Stimulated activated CD8-positive, alpha-beta memory T cell treated with anti-CD3 and anti-CD28 coated beads, Interleukin-7, amount 100 ng/mL, for 1 hour (primary cell): ENCODE data around the gene CAV1.

Experiments
- DNase-seq, 2 donors: peaks; one replicate each; pipeline ENCODE4 v3.0.0-alpha.2; 2020; ENCODE audit warnings: low read depth in 2 of 2

The CAV1 gene

GRCh38 chr7:116530107-116530820 lies 5.4 kb downstream of the CAV1 start:
- no peak for DNase-seq

- DNase-seq = no peak
These were observed 7.4 kb downstream of the CAV1 start for GRCh38 chr7:116532102-116532688.

GRCh38 chr7:116534790-116535189 lies 10.0 kb downstream of the CAV1 start:
- no peak for DNase-seq

GRCh38 chr7:116535416-116535815 lies 10.6 kb downstream of the CAV1 start:
- DNase-seq = no peak

GRCh38 chr7:116538138-116538537 lies 13.3 kb downstream of the CAV1 start:
- DNase-seq = no peak

GRCh38 chr7:116539879-116540278 lies 15.0 kb downstream of the CAV1 start:
- no peak for DNase-seq

- DNase-seq = no peak
These were observed 15.9 kb downstream of the CAV1 start for GRCh38 chr7:116540743-116541142.

GRCh38 chr7:116541951-116542350 lies 17.1 kb downstream of the CAV1 start:
- DNase-seq = no peak

- no peak for DNase-seq
These were observed 17.8 kb downstream of the CAV1 start for GRCh38 chr7:116542618-116543017.

- no peak for DNase-seq
These were observed 18.8 kb downstream of the CAV1 start for GRCh38 chr7:116543664-116544063.

GRCh38 chr7:116544487-116544886 lies 19.7 kb downstream of the CAV1 start:
- no peak for DNase-seq

- DNase-seq = no peak
These were observed 20.7 kb downstream of the CAV1 start for GRCh38 chr7:116545411-116545993.

- DNase-seq = no peak
These were observed 21.2 kb downstream of the CAV1 start for GRCh38 chr7:116546054-116546453.

GRCh38 chr7:116546916-116547315 lies 22.1 kb downstream of the CAV1 start:
- DNase-seq = no peak

- DNase-seq = no peak
These were observed 22.5 kb downstream of the CAV1 start for GRCh38 chr7:116547347-116547746.

- DNase-seq = no peak
These were observed 23.7 kb downstream of the CAV1 start for GRCh38 chr7:116548506-116548905.

- DNase-seq = no peak
These were observed 24.5 kb downstream of the CAV1 start for GRCh38 chr7:116549370-116549769.

GRCh38 chr7:116551692-116552091 lies 26.9 kb downstream of the CAV1 start:
- no peak for DNase-seq

GRCh38 chr7:116552602-116553001 lies 27.8 kb downstream of the CAV1 start:
- DNase-seq = no peak

GRCh38 chr7:116553168-116553964 lies 28.5 kb downstream of the CAV1 start:
- no peak for DNase-seq

GRCh38 chr7:116554436-116554835 lies 29.6 kb downstream of the CAV1 start:
- no peak for DNase-seq

- DNase-seq = no peak
These were observed 30.1 kb downstream of the CAV1 start for GRCh38 chr7:116554911-116555310.
